Measurements from ENCODE around the gene TERT.
"Not testable (repeated sequence)": the region's sequence is repeated elsewhere in the genome, so short reads cannot be mapped to it uniquely, and the experiment has no call there.

The TERT gene

GRCh38 chr5:1330847-1331831 is 36.3 kb upstream of the TERT start:
- no peak for DNase-seq (ENCODE audit: low spot score)

GRCh38 chr5:1330146-1330846 is 35.4 kb upstream of the TERT start:
- no peak for DNase-seq (ENCODE audit: low spot score)

- DNase-seq (ENCODE audit: low spot score): no peak
Observed at GRCh38 chr5:1329111-1329579, 34.3 kb upstream of the TERT start.

- DNase-seq (ENCODE audit: low spot score): not testable (repeated sequence)
Observed at GRCh38 chr5:1328237-1329110, 33.6 kb upstream of the TERT start.

- DNase-seq (ENCODE audit: low spot score): not testable (repeated sequence)
Observed at GRCh38 chr5:1326901-1327756, 32.3 kb upstream of the TERT start.

- not testable (repeated sequence) for DNase-seq (ENCODE audit: low spot score)
Observed at GRCh38 chr5:1326532-1326875, 31.6 kb upstream of the TERT start.

- no peak for DNase-seq (ENCODE audit: low spot score)
Observed at GRCh38 chr5:1325870-1326531, 31.1 kb upstream of the TERT start.

- DNase-seq (ENCODE audit: low spot score): no peak
Observed at GRCh38 chr5:1325191-1325741, 30.4 kb upstream of the TERT start.

GRCh38 chr5:1324719-1325190 is 29.9 kb upstream of the TERT start:
- DNase-seq (ENCODE audit: low spot score): no peak

- no peak for DNase-seq (ENCODE audit: low spot score)
Observed at GRCh38 chr5:1324301-1324700, 29.4 kb upstream of the TERT start.

GRCh38 chr5:1323803-1324173 is 28.9 kb upstream of the TERT start:
- no peak for DNase-seq (ENCODE audit: low spot score)

GRCh38 chr5:1322955-1323802 is 28.3 kb upstream of the TERT start:
- DNase-seq (ENCODE audit: low spot score): no peak

- no peak for DNase-seq (ENCODE audit: low spot score)
Observed at GRCh38 chr5:1322036-1322900, 27.4 kb upstream of the TERT start.

GRCh38 chr5:1321576-1321975 is 26.7 kb upstream of the TERT start:
- DNase-seq (ENCODE audit: low spot score): no peak

GRCh38 chr5:1320436-1321344 is 25.8 kb upstream of the TERT start:
- no peak for DNase-seq (ENCODE audit: low spot score)

- DNase-seq (ENCODE audit: low spot score): no peak
Observed at GRCh38 chr5:1319436-1320256, 24.8 kb upstream of the TERT start.

Data from hepatic stellate cell (primary cell).